ENCODE measurements around the gene PRXL2A.

DNA sequence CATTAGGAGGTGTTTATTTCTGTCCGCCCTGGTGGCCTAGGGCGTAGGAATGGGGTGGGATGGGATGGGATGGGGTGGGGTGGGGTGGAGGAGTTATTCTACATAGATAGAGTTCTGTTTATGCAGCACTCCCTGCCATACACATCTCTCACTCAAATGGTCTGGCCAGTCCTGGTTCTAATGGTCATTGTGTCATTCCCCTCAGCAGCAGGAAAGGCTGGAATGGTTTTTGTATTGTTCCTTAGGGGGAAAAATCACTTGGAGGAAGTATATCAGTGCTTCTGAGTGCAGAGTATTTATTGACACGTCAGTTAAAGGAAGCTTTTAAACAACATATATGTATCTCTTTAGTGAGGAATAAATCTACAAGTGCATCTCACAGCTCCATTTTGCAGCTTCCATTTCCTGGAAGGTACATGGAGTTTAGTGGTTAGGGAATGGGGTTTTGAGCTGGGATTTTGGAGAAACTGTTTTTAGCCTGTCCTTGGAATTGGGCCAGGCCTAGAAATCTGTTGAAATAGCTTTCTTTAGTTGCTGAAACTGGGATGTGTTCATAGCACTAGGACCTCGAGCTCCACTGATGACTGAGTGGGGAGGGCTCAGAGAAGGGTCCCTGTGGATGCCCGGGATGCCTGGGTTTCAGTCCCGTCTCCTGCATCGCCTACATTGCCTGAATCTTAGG lies 54.1 kb downstream of the PRXL2A start:
- TF ChIP-seq POLR2AphosphoS5 (IDR thresholded peaks at IDR 0.05) (no peak), POLR2A (IDR thresholded peaks at IDR 0.05) (no peak)
- TF ChIP-seq, protein P1, sequence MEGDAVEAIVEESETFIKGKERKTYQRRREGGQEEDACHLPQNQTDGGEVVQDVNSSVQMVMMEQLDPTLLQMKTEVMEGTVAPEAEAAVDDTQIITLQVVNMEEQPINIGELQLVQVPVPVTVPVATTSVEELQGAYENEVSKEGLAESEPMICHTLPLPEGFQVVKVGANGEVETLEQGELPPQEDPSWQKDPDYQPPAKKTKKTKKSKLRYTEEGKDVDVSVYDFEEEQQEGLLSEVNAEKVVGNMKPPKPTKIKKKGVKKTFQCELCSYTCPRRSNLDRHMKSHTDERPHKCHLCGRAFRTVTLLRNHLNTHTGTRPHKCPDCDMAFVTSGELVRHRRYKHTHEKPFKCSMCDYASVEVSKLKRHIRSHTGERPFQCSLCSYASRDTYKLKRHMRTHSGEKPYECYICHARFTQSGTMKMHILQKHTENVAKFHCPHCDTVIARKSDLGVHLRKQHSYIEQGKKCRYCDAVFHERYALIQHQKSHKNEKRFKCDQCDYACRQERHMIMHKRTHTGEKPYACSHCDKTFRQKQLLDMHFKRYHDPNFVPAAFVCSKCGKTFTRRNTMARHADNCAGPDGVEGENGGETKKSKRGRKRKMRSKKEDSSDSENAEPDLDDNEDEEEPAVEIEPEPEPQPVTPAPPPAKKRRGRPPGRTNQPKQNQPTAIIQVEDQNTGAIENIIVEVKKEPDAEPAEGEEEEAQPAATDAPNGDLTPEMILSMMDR (IDR thresholded peaks at IDR 0.05): no peak
